ENCODE results near the gene NDST4.

NDST4 gene

DNA sequence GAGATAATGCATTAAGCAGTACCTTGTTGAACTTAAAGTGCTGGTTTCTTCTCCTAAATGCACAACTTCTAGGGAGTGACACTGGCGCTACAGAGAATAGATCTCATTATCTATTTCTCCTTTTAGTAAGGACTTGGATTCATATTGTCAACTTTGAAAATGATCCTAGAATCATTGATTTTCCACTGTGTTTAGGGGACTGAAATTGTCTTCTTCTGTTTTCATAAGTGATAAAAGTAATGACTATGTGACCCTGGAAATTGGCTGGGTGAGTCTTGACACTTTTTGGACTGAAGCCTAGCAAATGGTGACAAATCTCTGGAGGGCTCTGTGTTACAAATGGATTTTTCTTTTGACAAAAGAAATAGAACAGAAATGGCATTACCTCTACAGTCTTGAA lies 167.8 kb downstream of the NDST4 start:
- in situ Hi-C loops (cut with HindIII; ENCODE audit: low pct_ligation_motif_present, low sequenced_read_pairs), result no loop called here
- no peaks in the 10 kb centered on the region for H3K27me3 ChIP-seq (replicated peaks)

DNA sequence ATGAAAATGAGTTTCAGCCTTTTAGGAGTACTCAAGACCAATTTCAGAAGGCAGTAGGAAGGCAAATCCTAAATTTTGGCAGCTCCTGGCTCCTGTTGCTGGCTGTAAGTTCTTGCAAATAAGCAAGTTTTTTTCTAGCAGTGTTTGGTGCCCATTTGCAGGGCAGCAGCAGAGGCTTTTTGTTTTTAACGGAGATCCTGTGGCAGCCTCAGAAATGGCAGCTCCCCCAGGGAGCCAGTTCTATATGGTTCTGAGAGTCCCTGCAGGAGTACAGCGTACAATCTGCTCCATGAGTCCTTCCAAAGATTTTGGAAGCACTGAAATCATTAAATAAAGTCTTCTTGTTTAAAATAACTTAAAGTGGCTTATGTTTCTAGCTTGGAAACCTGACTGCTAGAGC lies 171.9 kb downstream of the NDST4 start:
- in situ Hi-C loops (cut with HindIII; ENCODE audit: low pct_ligation_motif_present, low sequenced_read_pairs), result no loop called here

More for the DNA sequence above, 167.8 kb downstream of the NDST4 start:
- DNase-seq, result no peak
- H3K36me3 ChIP-seq (replicated peaks), result no peaks in the 10 kb centered on the region
- TF ChIP-seq, protein P1, sequence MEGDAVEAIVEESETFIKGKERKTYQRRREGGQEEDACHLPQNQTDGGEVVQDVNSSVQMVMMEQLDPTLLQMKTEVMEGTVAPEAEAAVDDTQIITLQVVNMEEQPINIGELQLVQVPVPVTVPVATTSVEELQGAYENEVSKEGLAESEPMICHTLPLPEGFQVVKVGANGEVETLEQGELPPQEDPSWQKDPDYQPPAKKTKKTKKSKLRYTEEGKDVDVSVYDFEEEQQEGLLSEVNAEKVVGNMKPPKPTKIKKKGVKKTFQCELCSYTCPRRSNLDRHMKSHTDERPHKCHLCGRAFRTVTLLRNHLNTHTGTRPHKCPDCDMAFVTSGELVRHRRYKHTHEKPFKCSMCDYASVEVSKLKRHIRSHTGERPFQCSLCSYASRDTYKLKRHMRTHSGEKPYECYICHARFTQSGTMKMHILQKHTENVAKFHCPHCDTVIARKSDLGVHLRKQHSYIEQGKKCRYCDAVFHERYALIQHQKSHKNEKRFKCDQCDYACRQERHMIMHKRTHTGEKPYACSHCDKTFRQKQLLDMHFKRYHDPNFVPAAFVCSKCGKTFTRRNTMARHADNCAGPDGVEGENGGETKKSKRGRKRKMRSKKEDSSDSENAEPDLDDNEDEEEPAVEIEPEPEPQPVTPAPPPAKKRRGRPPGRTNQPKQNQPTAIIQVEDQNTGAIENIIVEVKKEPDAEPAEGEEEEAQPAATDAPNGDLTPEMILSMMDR (IDR thresholded peaks at IDR 0.05; ENCODE audit: low read depth, low read length, missing control alignments), result no peak
- H3K4me3 ChIP-seq (ENCODE audit: low read depth, low read length), result no peak overlapping the region
- H3K27ac ChIP-seq, result no peak overlapping the region

DNA sequence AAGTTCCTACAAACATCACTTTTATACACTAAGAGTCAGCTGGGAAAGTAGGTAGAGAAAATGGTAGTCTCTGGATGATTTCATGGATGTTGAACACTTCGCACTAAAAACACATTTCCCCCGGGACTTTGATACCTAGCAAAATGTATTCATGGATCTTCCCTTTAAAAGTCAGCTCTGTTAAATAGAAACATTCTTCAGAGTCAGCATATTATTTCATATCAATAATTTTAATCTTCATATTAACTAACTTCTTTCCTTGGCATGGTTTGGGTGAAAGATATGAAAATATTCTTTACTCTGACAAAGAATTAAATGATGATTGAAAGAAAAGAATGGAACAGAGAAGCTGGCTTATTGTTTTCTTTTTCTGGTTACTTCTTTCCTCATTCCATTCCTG lies 185.5 kb downstream of the NDST4 start:
- in situ Hi-C loops (cut with HindIII; ENCODE audit: low pct_ligation_motif_present, low sequenced_read_pairs), result no loop called here
- no peaks in the 10 kb centered on the region for H3K36me3 ChIP-seq (replicated peaks)
- TF ChIP-seq, protein P1 (IDR thresholded peaks at IDR 0.05; ENCODE audit: low read depth, low read length, missing control alignments), result no peak
- DNase-seq, result no peak
- no peaks in the 10 kb centered on the region for H3K27me3 ChIP-seq (replicated peaks)
- no peak overlapping the region for H3K4me3 ChIP-seq (ENCODE audit: low read depth, low read length)
- H3K27ac ChIP-seq, result no peak overlapping the region

More for the DNA sequence above, 171.9 kb downstream of the NDST4 start:
- TF ChIP-seq, protein P1 (IDR thresholded peaks at IDR 0.05; ENCODE audit: low read depth, low read length, missing control alignments), result no peak
- Histone ChIP-seq H3K4me3 (ENCODE audit: low read depth, low read length) (no peak overlapping the region), H3K27me3 (replicated peaks) (no peaks in the 10 kb centered on the region), H3K27ac (no peak overlapping the region), H3K36me3 (replicated peaks) (no peaks in the 10 kb centered on the region)
- DNase-seq, result no peak

DNA sequence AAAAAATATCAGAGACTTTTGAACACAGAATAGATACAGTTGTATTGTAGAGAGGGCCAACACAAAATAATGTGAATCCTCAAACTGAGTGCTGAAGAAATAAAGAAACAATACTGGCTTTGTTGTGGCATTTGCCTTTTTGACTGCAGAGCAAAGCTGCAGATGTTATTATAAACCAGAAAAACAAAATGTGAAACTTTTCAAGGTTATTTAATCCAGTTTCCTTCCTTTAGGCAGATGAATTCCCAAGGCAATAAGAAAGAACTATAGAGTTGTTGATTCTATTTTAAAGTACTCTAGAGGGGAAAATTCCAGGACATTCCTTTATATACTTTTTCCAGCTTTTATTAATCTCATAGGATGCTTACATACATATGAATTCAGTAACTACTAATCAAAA lies 186.8 kb downstream of the NDST4 start:
- Histone ChIP-seq H3K4me3 (ENCODE audit: low read depth, low read length) (no peak overlapping the region), H3K27me3 (replicated peaks) (no peaks in the 10 kb centered on the region), H3K36me3 (replicated peaks) (no peaks in the 10 kb centered on the region), H3K27ac (no peak overlapping the region)
- in situ Hi-C loops (cut with HindIII; ENCODE audit: low pct_ligation_motif_present, low sequenced_read_pairs), result no loop called here
- TF ChIP-seq, protein P1 (IDR thresholded peaks at IDR 0.05; ENCODE audit: low read depth, low read length, missing control alignments), result no peak
- DNase-seq, result no peak

DNA sequence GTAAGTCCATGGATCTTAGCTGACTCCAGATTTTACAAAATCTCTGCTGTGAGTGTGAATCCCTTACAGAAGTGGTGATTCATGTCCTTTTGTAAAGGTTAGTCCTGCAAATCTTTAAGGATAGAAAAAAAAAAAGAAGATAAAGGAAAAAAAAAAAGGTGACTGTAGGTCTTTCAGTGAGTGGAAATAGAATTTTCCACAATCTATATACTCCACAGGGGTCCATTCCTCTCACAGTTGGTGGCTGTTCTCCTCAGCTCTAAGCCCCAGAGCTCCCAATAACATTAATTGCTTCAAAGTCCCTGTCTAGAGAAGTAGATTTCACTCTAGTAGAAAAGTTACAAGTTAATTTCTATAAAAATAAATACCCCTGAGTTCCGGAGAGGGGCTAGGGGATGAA lies 189.1 kb downstream of the NDST4 start:
- Histone ChIP-seq H3K27ac (no peak overlapping the region), H3K27me3 (replicated peaks) (no peaks in the 10 kb centered on the region), H3K36me3 (replicated peaks) (no peaks in the 10 kb centered on the region), H3K4me3 (ENCODE audit: low read depth, low read length) (no peak overlapping the region)
- no peak for DNase-seq
- TF ChIP-seq, protein P1 (IDR thresholded peaks at IDR 0.05; ENCODE audit: low read depth, low read length, missing control alignments), result no peak
- in situ Hi-C loops (cut with HindIII; ENCODE audit: low pct_ligation_motif_present, low sequenced_read_pairs), result no loop called here

DNA sequence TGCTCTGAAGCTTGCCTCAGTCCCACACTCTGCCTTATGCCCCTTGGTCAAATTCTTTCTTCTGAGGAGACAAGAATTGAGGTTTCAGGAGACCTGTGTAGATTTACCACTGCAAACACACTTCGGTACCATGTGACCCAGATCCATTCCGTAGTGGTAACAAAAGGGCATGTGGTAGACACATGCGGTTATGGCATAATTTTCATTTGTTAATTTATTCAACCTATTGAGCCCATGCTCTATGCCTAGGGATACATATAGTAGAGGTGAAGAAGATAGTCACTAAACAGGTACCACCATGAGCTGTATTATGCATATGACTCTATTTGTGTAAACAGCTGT lies 190.9 kb downstream of the NDST4 start:
- Histone ChIP-seq H3K36me3 (replicated peaks) (no peaks in the 10 kb centered on the region), H3K27ac (no peak overlapping the region), H3K4me3 (ENCODE audit: low read depth, low read length) (no peak overlapping the region), H3K27me3 (replicated peaks) (no peaks in the 10 kb centered on the region)
- in situ Hi-C loops (cut with HindIII; ENCODE audit: low pct_ligation_motif_present, low sequenced_read_pairs), result no loop called here
- no peak for DNase-seq
- TF ChIP-seq, protein P1 (IDR thresholded peaks at IDR 0.05; ENCODE audit: low read depth, low read length, missing control alignments), result no peak
